CD4-positive, alpha-beta T cell treated with Interleukin-4 for 1 hour (primary cell): ENCODE measurements around the gene ULK2.
A peak's percentile ranks its signal among the peaks of the same experiment; 100 is the strongest.
"Not testable (repeated sequence)": the region's sequence is repeated elsewhere in the genome, so short reads cannot be mapped to it uniquely, and the experiment has no call there.

ENCODE experiments used
- DNase-seq, 2 donors: peaks; one replicate each; pipeline ENCODE4 v3.0.0-alpha.2; 2020 to 2022

The ULK2 gene

DNA sequence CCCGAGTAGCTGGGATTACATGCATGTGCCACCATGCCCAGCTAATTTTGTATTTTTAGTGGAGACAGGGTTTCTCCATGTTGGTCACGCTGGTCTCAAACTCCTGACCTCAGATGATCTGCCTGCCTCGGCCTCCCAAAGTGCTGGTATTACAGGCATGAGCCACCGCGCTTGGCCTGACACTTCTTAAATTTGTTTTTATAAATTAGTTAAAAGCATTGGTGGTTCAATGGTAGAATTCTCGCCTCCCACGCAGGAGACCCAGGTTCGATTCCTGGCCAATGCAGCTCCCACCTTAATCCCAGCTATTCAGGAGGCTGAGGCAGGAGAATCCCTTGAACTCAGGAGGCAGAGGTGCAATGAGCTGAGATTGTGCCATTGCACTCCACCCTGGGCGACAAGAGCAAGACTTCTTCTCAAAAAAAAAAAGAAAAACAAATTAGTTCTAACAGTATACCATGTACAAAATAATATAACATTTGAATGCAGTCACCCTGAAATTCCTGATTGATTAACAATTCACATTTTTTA lies 7.0 kb downstream of the ULK2 start:
- DNase-seq = not testable (repeated sequence)

DNA sequence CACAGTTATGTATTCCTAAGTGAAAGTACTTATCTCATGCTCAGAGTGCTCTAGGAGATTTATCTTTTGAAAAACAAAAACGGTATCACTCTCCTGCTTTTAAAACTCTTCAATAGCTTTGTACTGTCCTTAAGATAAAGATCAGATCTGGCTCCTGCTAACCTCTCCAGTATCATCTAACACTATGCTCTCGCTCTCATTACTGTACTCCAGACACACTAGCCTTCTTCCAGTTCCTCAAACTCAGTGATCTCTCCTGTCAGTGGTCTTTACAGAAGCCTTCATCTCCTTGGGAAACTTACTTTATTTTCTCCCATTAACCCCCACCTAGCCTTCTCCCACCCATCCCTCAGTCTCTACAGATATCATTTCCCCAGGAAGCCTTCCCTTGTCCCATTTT lies 10.1 kb downstream of the ULK2 start:
- no peak for DNase-seq

DNA sequence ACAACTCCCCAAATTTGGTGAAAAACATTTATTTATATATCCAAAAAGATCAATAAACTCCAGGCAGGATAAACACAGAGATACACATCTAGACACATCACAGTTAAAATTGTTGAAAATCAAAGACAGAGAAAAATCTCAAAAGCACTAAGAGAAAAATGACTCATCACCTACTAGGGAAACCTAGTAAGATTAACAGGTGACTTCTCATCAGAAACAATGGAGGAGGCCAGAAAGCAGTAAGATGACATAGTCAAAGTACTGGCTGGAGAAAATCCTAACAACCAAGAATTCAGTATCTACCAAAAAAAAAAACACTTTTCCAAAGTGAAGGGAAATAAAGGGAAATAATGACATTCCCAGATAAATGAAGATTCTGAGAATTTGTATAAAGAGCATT lies 33.8 kb downstream of the ULK2 start:
- no peak for DNase-seq

DNA sequence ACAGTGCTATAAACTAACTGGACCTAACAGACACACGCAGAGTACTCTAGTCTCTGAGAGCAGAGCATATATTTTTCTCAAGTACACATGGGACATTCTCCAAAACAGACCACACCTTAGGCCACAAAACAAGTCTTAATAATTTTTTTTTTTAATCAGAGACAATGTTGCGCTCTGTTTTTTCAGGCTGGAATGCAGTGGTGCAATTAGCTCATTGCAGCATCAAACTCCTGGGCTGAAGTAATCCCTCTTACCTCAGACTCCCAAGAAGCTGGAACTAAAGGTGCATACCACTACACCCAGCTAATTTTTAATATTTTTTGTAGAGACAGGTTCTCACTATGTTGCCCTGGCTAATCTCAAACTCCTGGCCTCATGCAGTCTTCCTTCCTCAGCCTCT lies 37.7 kb downstream of the ULK2 start:
- DNase-seq = no peak

DNA sequence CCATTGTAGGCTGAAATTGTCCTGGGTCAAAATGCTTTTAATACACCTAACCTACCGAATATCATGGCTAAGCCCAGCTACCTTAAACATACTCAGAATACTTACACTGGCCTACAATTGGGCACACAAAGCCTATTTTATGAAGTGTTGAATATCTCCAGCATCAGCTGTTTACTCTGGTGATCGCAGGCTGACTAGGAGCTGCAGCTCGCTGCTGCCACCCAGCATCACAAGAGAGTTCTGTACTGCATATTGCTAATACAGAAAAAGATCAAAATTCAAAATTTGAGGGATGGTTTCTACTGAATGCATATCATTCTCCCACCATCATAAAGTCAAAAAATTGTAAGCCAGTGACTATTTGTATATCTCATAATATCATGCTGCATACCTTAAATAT lies 55.3 kb downstream of the ULK2 start:
- peak in 1 of 2 donors; percentile 3 for DNase-seq

DNA sequence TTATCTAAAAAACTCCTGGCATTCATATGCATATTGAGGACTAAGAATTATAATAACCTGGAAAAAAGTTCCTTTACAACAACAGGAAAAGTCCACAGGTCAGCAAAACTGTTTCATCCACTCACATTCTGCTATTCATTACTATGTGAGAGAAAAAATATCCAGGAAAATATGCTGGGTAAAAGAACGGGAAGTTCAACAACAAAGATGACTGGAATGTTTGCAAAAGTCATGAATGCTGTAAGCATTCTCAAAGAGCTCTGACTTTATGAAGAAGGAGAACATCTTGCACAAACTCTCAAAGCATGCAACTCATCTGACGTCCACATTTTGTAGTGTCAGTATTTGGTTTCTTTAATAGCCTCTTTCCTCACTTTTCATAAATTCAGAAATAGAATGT lies 62.7 kb downstream of the ULK2 start:
- no peak for DNase-seq

DNA sequence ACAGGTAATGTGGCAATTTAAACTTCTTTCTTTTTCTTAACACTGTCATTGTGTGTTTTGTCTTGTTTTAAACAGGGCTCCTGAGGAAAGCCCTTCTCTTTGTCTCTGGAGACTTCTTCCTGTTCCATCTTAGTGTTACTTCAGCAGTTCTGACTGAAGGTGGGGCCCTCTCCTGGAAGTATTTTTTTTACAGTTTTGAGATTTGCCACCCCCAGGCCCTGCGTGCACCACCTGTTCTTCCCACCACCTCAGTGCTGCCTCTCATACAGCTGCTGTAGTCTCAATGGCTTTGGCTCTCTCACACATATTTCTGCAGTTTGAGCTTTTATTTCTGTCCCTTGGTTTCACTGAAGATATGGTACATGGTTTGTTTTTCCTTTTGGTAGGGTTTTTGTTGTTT lies 67.2 kb downstream of the ULK2 start:
- DNase-seq = no peak

DNA sequence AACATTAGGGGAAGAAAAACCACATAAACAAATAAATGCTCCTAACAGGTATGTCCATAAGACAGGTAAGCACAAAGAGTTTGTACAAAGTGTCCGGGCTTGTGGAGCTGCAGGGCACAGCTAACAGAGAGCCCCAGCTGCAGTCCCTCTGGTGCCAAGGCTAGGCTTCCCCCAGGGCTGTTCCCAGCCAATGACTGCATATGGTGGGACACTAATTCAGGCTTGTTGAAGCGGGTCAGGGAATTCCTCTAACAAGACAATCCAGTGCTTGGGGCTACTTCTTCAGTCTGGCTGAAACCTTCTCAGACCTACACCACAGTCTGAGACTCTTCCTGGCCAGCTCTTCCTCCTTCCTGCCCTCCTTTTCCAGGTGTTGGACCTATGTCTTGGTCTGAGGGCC lies 67.9 kb downstream of the ULK2 start:
- no peak for DNase-seq

DNA sequence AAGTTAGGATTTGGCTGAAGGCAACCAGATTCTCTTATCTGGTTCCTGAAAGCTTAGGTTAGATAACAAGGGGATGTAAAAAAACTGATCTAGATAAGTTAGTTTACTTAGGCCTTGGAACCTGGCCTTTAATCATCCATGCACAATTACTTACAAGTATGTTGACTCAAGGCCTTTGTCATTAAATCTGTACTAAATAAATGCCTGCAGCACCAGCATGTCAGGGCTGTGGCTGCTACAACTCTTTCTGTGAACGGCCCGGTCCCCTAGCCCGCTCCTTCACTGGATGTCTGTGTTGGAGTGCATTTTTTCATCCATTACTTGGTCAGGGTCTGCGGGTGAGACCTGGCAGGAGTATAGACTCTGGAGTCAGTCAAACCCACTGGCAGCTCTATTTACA lies 71.3 kb downstream of the ULK2 start:
- no peak for DNase-seq

DNA sequence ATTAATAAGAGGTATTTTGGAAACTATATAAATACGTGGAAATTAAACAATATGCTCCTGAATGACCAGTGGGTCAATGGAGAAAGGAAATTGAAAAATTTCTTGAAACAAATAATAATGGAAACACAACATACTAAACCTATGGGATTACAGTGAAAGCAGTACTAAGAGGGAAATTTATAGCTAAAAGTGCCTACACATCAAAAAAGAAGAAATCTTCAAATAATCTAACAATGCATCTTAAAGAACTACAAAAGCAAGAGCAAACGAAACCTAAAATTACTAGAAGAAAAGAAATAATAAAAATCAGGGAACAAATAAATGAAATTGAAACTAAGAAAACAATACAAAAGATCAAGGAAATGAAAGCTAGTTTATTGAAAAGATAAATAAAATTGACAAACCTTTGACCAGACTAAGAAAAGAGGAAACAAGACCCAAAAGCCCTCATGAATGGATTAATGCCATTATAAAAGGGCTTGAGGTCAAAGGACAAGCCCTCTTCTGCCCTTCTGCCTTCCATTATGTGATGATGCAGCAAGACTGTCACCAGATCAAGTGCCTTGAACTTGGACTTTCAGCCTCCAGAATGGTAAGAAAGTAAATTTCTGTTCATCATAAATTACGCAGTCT lies 75.7 kb downstream of the ULK2 start:
- no peak for DNase-seq

DNA sequence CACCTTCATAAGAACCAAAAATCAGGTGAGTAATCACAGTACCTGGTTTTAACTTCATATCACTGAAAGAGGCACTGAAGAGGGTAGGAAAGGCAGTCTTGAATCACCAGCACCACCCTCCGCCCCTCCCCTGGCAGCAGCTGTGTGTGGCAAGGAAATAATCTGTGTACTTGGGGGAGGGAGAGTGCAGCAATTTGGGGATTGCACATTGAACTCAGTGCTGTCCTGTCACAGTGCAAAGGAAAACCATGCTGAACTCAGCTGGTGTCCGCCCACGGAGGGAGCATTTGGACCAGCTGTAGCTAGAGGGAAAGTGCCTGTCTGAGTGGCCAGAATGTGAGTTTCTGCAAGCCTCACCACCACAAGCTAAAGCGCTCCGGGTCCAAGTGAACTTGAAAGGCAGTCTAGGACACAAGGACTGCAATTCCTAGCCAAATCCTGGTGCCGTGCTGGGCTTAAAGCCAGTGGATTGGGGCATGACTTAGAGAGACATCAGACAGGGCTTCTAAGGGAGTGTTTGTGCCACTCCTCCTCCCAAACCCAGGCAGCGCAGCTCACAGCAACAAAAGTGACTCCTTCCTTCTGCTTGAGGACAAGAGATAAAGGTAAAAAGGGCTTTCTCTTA lies 79.9 kb downstream of the ULK2 start:
- DNase-seq = no peak

DNA sequence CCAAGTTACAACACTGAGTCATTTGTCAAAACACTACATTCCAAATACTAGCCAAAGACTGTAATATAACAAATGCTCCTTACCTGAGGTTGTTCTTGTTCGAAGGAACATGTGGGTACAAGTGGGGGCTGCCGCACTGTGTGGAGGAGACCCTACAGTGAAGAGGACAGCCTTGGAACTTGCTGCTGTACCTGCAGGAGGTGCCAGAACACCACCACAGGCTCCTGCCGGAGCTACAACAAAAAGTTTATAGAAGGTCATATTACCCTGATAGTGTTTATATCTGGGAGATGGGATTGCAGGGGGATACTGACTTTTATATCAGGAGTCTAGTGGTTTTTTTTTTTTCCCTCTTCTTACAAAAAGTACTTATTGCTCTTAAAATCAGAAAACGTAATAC lies 81.9 kb downstream of the ULK2 start:
- DNase-seq = no peak

DNA sequence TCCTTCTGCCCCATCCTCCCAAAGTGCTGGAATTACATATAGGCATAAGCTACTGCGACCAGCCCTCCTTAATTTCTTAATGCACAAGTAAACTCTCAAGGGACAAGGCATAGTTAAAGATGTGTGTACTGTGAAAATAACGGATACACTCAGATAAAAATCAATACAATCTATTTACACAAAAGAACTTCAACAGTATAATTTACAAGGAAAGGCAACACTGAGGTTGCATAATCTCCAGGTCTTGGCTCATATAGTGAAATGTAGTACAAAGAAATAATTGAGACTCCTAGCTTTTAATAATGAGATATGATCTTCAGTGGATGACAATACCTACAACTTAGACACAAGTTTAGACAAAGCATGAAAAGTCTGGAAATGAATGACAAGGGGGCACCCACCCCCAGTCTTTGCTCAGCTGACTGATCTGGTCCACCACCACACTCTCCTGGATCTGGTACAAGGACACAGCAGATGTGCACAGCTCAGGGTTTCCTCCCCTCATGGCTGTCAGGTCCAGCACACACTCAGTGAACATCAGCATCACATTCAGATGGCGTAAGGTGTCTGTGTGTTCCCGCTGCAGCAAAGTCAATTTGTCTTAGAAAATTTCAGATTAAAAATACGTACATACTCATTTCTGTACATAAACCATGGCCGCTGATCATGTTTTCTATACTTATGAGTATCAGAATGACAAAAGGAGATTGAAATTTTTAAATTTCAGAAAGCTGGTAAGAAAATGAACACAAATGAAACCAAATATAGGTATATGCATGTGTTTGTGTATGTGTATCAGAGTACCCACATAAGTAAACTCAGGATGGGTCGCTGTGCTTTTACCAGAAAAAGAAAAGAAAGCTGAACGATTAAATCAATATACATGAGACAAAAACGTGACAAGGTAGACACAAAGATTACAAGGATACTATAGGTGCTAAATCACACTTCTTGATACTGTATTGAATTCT lies 86.0 kb downstream of the ULK2 start:
- no peak for DNase-seq

DNA sequence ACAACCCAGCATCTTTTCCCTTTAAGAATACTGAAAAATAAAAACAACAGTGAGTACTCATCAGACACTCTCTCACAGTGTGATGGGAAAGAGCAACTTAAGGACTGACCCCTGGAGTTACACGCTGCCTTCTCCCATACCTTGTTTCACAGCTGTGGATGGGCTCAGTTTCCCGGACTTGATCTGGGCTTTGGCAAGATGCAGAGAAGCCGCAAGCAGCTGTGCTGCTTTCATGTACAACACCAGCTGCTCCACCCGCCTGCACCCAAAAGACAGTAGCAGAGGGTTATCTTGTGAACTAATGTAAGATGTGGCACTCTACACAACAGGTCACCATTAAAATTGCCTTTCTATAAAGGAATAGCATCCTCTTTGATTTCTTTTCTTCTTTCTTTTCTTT lies 86.9 kb downstream of the ULK2 start:
- no peak for DNase-seq

DNA sequence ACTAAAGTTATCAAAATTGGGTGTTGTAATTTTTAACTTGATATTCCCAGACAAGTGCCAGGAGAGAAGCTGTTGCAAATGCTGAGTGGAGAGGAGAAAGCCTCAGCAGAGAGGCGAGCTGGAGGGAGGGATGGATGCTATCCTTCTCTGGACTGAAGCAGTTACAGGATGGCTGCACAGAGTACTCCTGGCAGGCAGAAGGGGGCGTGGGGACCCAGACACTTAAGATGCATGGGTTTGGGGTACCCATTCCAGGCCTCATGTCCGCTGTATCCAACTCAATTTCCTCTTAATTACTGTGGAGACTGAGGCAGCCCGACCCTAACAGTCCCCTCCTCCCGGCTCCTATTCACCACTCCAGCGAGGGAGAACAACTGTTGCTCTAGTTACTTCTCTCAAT lies 94.2 kb downstream of the ULK2 start:
- DNase-seq = no peak

DNA sequence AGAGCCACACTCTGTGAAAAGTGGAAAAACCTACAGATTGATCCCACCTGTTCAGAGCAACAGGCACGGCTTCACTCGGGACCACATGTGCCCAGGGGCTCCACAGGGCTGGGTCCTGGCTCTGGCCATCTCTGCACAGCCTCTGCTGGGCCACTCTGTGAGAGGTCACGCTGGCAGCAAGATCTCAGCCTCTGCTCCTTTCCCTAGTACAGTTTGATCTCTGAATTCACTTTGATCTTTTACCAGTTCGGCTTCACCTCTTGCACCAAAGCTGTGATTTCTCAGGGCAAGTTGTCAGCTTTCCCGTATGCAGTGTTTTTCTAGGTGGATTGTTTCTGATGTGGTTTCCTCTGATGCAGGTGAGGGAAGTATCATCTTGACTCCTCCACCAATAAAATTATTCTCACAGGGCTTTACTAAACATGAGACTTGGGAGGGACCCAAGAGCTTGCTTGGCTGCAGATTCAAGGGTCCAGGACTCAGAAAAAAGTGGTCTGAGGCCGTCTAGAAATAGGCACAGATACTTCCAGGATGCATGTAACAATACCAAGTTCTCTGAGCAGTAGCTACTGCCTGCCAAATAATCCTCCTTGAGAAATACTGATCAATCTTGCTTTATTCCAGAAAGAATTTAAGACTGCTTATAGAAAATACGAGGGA lies 95.6 kb downstream of the ULK2 start:
- peak; percentile 57 to 75 for DNase-seq

DNA sequence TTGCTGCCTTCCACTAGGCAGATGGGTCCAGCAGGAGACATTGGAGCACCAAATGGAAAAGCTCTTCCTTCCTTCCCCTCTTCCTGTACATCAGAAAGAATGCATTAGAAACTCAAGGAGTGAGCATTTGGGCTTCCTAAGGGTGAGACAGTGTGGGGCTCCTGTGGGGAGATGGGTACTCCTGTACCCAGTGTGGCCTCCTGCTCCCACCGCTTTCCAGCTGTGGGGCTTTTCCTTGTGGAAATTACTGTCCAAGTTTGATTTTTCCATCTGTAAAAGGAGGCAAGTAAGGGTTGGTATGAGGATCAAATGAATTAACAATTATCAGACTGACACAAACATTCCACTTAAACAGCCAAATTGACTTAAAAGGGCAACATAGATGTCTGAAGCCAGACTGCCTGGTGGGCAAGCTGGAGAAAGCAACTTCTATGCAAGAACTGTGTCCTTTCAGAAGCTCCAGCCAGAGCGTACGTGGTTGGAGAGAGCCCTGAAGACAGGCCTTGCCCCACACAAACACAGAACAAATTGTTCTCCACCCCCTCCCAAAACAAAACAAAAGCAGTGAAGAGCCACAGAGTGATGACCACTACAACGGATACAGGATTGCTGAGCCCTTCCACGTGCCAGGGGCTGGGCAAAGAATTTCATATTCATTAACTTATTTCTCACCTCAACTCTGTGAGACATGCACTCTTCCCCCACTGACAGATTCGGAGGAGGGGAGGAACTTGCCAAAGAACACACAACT lies 96.6 kb downstream of the ULK2 start:
- no peak for DNase-seq

DNA sequence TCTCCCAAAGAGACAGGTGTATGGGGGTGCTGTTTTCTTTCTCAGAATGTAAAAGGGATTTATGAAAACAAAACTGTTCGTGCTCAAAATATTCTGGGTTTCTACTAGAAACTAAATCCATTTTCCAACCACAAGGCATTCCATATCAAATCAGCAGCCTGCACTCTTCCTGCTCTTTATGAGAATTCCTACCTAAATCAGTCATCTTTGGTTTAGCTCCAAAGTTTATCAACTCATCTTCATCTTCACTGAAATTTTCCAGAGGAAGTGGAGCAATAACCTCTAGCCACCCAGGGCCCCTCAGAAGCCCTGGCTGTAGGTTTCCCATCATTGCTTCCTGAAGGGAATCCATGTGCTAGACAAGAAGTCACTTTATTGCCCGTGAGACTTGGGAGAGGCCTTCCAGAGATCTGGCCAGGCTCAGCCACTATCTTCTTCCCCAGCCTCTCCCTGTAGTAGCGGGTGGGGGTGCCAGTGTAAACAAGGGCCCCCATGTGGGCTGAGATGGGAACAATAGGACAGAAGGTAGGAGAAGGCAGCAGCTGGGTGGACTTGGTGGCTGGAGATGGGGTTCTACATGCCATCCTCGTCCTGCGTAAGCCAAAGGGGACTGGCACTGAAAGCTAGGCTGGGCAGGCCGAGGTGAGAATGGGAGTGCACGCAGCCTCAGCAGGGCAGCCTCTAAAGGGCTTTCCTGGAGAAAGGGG lies 97.6 kb downstream of the ULK2 start:
- DNase-seq = no peak

DNA sequence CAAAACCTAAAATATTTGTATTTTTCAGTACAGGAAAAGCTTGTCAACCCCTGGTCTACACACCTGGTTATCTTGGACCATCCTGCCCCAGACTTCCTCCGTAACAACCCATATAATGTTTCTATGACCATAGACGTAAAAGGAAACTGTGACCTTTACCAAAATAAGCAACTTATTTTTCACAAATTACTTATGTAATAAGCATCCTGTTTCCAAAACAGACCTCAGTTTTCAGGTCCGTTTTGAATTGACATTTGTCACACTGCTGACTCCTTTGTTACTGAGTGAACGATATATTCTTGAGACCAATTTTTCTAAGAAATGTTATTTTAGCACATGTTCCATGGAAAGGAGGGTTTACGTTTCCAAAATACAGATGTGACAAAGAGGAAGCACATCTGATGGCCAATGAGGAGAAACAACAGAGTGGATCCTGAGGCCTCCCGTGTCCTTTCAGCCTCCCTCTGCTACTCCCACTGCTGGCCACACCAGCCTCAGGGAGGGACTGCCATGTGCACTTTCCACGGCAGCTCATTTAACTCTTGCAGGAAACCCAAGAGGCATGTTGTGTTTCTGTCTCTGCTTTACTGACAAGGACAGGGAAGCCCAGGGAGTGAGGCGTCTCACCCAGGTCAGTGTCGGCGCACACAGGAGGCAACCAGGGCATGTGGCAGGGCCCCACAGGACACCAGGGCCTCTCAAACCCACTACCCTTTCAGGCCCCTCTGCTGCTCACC lies 99.5 kb downstream of the ULK2 start:
- DNase-seq = peak in 1 of 2 donors; percentile 9

DNA sequence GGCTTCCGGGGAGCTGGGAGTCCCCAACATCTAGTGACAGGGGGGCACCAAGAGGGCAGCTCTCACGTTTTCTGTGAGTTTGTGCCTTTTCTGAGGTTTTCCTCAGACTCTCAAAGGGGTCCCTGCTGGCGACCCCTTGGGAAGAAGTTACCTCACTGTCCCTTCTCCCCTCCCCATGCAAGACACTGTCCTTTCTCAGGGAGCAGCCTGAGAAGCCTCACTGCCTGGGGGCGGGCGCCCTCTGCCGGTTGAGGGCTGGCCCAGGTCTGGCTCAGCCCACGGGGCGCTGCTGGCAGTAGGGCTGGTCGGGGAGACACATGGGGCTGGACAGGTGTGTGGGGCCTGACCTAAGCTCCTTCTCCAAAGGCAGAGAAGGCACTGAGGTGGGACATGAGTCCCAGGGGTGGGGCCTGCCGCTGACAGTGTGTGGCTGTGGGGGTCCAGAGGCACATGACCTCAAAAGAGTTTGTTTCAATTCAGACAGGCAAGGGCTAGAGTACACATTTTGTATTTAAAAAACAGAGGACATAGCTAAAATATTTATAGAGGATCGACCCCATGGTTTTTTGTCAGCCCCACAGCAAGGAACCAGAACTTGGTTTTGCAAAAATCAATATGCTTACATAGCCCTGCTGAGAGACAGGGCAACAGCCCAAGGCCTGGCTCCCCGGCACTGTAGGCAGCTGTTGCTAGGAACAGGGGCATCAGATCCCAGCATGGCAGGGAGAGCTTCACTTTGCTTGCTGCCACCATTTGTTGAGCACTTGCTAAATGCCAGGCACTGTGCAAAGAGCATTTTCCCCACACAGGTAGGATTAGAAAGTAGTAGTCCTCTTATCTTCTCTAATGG lies 101.1 kb downstream of the ULK2 start:
- peak; percentile 74 for DNase-seq
